NOMO-1 treated with DMSO at 0.1 percent for 48 hours (cell line): ENCODE data around the gene AIM2.
"Not testable (repeated sequence)": the region's sequence is repeated elsewhere in the genome, so short reads cannot be mapped to it uniquely, and the experiment has no call there.

ENCODE experiments used
- DNase-seq: peaks from one replicate; lab custom pipeline; 2025; ENCODE audit not compliant: unreplicated experiment; lab: John Stamatoyannopoulos, UW

AIM2 gene

DNA sequence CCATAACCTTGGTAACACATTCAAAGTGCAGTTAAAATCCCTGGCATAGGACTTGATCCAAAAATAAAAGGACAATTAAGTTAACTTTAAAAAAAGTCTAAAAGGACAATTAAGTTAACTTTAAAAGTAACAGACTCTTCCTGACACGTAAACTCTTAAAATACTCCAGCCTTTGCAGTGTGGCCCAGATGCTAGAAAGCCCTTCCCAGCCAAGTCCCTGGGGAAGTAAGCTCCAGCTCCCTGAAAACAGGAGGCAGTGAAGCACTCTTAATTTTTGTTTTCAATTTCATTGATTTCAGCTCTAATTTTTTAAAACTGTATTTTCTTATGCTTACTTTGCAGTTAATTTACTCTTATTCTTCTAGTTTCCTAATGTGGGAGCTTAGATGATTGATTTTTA lies 5.1 kb upstream of the AIM2 start:
- DNase-seq: no peak

DNA sequence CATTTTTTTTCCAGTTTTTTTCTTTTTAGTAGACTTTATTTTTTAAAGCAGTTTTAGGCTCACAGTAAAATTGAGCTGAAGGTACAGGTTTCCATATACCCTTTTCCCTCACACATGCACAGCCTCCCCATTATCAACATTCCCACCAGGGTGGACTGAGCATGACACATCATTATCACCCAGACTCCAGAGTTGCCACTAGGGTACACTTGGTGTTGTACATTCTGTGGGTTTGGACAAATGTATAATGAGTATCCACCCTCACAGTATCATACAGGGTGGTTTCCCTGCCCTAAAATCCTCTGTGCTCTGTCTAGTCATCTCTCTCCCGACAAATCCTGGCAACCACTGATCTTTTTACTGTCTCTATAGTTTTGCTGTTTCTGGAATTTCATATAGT lies 3.0 kb upstream of the AIM2 start:
- DNase-seq: no peak

DNA sequence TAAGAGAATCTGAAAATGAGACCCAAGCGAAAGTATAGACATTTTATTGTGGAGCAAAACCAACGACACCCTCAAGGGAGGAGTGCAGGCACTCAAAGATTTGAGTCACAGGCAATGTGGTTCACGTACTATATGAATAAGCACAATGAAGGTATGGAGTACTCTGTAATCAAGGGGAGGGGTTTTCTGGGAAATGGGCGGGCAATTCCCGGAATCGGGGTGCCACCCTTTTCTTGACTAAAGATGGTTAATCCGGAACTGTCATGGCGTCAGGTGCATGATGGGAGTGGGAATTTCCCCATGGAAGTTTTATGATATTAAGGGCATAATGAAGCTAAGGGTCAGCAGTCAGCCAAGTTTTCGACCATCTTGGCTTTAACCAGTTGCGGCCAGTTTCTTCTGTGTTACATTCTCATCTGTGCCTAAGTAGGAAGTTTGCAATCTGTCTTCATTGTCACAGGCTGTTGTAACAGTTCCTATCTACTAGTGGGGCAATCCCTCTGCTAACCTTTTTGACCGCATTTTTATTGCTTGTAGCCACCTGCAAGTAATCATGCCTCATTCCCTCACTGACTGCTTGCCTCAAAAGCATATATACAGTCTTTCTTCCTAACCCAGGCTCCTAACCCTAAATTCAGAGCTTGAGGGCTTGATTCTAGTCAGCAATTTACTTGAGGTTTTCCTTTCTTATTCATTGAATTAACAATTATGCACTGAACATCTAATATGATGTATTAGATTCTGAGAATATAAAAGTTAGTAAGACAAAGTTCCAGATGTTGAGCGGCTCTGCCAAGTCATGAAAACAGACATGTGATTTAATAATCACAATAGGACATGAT lies 775 bp upstream of the AIM2 start:
- DNase-seq: peak; percentile 93

DNA sequence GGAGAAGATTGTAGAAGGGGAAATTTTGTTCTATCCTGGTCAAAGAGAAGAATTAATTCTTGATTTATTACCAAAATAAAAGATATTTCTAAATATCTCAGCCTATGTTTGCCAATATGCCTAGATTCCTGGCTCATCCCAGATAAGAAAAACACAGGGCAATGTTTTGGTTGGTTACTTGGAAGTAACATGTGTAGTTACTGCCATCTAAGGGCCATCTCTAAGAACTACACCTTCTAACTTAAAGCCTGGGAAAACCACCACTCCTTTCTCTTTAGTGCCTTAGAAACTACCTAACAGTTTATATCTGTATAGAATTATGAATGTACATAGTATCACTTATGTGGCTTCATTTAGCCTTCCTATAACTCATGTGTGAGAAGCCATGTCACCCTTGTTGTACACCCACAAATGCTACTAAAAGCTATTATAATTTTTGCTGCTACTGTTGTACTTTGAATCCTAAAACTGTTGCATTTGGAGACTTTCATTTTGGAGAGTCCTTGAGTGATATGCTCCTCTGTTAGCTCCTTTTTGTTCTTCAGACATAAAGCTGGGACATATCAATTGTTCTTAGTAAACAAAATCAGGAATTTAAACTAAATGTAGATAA lies 4.5 kb downstream of the AIM2 start:
- peak; percentile 49 for DNase-seq

DNA sequence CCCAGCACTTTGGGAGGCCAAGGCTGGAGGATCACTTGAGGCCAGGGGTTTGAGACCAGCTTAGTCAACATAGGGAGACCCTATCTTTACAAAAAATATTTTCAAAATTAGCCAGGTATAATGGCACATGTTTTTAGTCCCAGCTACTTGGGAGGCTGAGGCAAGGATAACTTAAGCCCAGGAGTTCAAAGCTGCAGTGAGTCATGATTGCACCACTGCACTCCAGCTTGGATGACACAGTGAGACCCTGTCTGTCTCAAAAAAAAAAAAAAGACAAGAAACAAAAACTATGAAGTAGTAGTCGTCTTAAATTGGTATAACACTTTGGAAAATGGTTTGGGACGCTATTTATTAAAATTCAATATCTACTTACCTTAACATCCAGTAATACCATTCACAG lies 7.7 kb downstream of the AIM2 start:
- DNase-seq: peak; percentile 41

DNA sequence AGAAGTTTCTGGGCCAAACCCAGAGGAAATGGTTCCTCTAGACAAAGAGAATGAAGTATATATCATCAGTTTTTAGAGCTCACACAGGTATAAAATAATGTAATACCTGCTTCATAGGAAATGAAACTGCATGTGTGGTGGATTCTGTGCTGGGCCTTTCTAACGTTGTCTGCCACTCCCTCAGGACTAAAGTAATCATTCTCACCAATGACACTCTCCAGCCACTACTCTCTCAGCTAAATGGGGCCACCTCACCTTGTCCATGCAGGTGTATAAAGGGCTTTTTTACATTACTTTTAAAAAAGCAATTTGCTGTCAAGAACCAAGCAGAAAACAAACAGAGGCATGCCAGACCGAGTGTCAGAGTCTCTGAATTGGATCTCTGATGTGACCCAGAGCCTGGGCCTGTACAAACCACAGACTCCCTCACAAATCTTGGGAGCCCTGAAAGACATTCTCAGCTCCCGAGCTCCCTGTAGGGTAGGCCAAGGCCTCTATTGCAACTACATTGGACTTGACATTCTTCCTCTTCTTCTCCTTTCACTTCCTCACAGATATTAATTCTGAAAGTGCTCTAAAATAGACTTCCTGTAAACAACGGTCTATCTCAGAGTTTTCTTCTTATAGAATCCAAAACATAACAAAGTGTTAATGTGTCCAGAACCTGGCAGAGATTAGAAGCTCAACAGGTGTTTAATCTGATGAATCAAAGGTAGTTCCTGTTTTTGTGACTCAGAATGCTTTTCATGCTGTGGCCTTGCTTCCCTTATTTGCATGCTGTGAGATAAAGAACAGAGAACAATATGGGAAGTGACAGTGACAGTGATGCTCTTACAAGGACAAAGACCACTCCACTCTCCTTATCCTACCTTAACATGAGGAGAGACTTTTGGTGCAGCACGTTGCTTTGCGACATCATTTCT lies 8.6 kb downstream of the AIM2 start:
- DNase-seq: peak; percentile 99

DNA sequence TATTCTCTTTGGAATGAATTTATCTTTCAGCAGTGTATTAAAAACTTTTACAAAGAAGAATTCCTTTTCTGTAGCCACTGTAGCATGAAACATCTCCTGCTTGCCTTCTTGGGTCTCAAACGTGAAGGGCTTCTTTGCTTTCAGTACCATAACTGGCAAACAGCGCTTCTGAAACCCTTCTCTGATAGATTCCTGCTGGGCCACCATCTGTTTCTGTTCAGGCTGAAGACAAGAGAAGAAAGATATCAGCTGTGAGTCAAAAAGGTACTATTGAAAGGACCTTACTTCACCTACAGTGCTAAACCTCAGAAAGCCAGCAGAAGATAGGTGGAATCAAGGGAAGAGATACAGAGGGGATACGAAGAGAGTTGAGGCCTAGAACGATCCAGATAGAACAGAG lies 10.5 kb downstream of the AIM2 start:
- no peak for DNase-seq

DNA sequence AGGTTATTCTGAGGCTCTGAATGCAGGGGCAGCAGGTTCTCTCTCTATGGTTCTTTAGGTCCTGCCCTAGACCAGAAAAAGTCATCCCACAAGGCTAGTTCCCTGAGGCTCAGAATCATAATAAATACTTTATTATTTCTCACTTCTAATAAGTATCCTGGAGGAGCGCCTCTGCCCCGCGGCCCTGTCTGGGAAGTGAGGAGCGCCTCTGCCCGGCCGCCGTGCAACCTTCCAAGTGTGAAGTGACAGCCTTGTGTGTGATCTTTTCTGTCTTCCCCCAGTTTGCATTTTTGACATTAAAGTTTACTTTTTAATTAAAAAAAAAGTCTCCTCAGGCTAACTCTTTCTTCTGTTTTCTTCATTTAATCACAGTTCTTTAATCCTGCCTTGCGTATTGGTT lies 11.5 kb downstream of the AIM2 start:
- no peak for DNase-seq

DNA sequence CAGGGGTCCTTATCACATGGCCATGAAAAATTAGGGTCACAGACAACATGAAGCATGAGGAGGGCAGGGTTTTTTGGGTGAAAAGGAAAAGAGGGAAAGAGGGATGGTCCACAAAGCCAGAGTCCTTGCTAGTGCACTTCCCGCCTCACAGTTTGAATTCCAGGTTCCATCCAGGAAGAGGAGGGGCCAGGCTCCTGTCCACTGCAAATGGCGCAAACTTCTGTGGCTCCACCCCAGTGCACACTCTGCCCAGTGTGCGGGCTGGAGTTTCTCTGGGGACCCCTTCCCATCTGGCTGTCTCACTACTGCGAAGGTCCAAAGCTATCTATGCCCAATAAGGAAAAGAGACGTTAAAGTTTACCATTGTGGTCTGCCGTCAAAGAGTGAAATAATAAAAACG lies 17.8 kb downstream of the AIM2 start:
- no peak for DNase-seq

DNA sequence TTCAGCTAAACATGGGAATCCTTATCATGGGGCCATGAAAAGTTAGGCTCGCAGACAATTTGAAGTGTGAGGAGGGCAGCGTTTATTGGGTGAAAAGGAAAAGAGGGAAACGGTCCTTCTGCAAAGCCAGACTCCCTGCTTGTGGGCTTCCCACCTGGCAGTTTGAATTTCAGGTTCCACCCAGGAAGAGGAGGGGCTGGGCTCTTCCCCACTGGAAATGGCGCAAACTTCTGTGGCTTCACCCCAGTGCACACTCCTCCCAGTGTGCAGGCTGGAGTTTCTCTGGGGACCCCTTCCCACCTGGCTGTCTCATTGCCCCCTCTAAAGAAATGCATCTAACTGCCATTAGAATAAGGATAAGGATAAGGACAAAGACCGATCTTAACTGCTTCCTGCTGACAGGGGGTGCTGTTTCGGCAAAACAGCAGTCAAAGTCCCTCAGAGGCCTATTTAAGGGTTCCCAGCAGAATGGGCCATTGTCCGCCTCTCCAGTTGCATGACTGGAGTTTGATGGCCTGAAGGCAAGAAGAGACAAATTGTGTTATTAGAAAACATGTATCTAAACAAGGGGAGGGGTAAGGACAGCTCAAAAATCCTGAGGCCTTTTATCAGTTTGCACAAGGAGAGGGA lies 20.4 kb downstream of the AIM2 start:
- DNase-seq: no peak

DNA sequence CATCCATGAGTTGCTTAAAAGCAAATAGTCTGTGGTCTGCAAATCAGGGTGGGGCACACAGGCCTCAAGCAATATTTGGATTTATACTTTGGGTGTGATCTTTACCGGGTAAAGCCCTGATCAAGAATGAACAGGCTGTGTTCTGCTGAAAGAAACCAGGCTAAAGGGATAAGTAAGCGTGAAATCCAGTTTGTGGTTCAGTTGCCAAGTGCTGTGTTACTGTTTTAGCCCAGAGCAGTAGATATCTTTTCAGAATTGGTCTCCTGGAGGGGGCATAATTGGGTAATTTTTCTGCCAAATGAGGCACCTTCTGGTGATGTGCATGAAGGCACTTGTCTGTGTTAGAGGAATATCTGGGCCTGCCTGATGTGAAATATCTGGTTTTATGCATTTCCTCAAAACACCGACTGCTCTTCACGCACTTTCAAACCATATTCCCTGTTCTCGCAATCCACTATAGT lies 21.4 kb downstream of the AIM2 start:
- DNase-seq: peak; percentile 88

DNA sequence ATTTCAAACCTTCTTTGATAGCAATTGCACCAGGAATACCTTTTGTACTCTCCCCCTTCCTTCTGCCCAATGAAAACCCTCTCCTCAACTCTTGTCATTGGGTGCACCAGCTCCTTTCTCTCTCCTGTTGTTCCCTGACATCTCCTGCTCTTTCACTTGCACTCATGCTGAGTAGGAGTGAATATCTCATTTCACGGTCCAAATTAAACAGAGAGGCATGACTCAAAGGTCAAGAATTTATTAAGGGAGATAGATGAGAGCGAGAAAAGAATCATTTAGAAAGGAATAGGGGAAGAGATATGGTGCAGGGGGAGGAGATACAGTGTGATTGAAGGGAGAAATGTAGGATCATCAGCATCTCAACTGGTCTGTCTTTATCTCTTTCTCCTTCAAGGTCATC lies 22.1 kb downstream of the AIM2 start:
- DNase-seq: no peak

DNA sequence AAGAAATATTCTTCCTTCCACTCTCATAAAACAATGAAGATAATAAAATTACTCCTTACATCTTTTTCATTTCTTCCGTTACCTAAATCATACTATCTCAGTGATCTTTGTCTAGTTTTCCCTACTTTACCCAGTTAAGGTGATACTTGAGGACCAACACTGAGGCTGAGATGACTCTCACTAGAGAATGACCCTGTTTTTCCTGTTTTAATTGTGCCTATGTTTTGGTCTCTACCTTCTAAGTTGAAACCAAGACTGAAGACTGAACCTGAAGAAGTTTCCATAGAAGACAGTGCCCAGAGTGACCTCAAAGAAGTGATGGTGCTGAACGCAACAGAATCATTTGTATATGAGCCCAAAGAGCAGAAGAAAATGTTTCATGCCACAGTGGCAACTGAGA lies 25.1 kb downstream of the AIM2 start:
- no peak for DNase-seq

DNA sequence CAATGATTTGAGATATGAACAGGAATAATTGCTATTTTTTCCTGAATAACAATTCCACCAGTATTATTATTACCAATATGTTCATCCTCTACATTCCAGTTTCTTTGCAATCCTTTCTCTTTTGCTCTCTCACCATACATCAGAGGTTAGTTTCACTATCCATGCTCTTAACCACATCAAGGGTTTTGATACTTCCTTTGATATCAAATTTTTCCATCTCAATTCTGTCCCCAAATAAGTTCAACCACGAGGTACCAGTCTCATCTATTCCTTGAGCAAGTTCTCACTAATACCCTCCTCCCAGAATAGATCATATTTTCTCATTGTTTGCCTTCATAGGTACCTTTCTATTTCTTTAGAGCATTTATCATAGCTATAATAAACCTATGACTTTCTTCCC lies 30.1 kb downstream of the AIM2 start:
- not testable (repeated sequence) for DNase-seq

DNA sequence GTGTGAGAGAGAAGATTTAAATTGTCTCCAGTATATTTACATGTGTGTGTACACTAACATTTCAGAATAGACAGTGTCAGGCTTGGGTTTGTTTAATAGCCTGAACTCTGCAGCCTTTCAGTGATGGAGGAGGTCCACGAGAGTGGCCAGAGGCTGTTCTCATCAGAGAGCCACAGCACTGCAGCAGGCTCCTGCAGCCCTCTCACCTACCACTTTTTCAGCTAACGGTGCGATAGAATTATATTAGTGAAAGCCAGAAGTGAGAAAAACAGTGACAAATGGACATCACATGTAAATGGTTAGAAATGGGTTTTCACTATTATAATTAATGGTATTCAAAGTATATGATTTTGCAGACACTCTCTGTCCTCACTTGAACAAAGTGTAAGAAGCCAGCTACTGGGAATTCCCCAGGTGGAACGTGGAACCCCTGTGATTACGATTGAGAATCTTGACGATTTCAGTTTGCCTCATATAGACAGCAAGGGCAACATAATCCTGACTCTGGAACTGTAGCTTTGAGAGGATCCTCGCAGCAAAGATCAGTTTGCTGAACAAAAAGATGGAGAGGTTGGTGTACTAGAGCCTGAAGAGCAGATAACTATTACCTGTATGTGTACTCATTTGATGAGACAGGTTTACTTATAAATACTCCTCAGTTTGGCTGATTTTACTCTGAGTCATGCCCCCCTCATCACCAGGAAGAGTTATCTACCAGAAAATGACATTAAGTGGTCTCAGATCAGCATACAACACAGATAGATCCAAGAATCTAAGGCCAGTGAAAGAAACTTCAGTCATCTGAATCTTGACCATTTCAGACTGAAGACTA lies 35.5 kb downstream of the AIM2 start:
- DNase-seq: no peak

DNA sequence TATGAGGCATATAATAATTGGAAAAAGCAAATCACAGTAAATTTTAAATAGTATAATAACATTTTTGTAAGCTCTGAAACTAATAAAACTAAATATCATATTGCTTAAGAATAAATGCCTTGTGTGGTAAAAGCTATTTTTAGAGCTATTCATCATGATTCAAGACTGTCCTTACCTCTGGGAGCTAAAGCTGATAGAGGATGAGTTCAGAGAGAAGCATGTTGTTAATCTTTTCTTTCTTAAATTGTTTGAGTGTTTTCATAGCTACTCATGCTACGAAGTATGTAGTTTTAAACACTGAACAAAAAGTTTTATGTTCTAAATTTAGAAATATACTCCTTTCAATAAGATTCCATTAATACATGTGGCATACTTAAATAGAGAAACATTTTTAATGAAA lies 36.4 kb downstream of the AIM2 start:
- DNase-seq: no peak

DNA sequence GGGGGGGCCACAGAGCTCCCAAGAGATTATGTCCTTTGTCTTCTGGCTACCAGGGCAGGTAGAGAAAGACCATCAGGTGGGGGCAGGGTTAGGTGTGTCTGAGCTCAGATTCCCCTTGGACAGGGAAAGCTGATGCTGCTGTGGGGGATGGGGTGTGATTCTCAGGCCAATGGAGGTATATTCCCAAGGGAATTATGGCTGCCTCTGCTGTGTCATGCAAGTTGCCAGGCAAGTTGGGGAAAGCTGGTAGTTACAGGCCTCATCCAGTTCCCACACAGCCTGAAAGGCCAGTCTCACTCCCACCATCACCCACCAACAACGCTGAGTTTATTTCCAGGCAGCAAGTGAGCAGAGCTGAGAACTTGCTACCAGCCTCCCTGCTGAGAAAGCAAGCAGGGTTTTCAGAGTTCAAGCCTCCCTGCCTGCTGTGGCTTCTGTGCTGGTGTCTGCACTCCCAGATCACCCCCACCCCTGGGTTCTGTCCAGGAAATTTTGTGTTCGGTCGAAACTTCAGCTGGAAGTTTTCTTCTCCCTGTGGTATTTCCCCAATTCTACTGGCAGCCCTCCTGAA lies 45.6 kb downstream of the AIM2 start:
- no peak for DNase-seq

DNA sequence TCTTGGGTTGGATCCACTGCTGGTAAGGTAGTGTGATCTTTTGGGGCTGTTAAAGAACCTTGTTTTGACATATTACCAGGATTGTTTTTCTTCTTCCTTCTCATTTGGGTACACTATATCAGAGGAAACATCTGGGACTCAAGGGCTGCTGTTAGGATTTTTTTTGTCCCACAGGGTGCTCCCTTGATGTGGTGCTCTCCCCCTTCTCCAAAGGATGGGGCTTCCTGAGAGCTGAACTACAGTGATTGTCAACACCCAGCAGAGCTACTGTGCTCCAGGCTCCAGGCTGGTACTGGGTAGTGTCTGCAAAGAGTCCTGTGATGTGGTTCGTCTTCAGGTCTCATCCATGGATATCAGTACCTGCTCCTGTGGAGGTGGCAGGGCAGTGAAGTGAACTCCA lies 46.3 kb downstream of the AIM2 start:
- DNase-seq: no peak

DNA sequence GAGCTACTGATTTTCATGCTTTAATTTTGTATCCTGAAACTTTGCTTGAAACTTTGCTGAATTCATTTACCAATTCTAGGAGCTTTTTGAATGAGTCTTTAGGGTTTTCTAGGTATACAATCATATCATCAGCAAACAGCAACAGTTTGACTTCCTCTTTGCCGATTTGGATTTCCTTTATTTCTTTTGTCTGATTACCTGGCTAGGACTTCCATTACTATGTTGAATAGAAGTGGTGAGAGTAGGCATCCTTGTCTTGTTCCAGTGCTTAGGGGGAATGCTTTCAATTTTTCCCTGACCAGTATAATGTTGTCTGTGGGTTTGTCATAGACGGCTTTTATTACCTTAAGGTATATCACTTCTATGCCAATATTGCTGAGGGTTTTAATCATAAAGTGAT lies 49.7 kb downstream of the AIM2 start:
- DNase-seq: not testable (repeated sequence)

DNA sequence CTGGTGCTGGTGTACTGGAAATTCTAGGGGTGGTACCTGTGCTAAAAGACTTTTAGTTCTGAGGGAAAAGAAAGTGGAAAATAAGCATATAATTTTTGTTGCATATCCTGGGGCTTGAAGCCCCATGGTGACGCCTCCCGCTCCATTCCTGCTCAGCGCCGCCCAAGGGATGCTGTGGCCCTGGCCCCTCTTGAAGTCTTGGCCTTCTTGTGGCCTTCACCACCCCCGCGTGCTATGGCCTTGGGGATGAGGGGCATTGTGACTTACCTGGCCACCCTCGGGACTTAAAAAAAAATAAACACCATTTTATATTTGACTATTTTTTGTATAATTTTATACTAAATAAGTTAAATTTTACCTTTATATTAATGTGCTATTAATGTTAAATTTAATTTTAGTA lies 51.5 kb downstream of the AIM2 start:
- DNase-seq: no peak
